ENCODE data around the gene AFF4.
A peak's percentile ranks its signal among the peaks of the same experiment; 100 is the strongest.
"Not testable (repeated sequence)": the region's sequence is repeated elsewhere in the genome, so short reads cannot be mapped to it uniquely, and the experiment has no call there.

Gene AFF4

GRCh38 chr5:132952829-132953228 lies 10.6 kb downstream of the AFF4 start:
- no peak for DNase-seq

- no peak for DNase-seq
Measured at GRCh38 chr5:132951897-132952296, 11.5 kb downstream of the AFF4 start.

- peak; percentile 11 for DNase-seq
Measured at GRCh38 chr5:132949136-132949535, 14.3 kb downstream of the AFF4 start.

GRCh38 chr5:132947671-132948070 lies 15.8 kb downstream of the AFF4 start:
- DNase-seq: no peak

GRCh38 chr5:132945315-132945714 lies 18.1 kb downstream of the AFF4 start:
- not testable (repeated sequence) for DNase-seq

- DNase-seq: no peak
Measured at GRCh38 chr5:132943362-132944022, 19.9 kb downstream of the AFF4 start.

- DNase-seq: no peak
Measured at GRCh38 chr5:132941331-132941730, 22.1 kb downstream of the AFF4 start.

- DNase-seq: no peak
Measured at GRCh38 chr5:132928062-132928407, 35.4 kb downstream of the AFF4 start.

GRCh38 chr5:132927355-132928061 lies 35.9 kb downstream of the AFF4 start:
- DNase-seq: no peak

GRCh38 chr5:132926437-132926836 lies 37.0 kb downstream of the AFF4 start:
- no peak for DNase-seq

- no peak for DNase-seq
Measured at GRCh38 chr5:132916086-132916485, 47.3 kb downstream of the AFF4 start.

GRCh38 chr5:132915681-132916080 lies 47.8 kb downstream of the AFF4 start:
- no peak for DNase-seq

GRCh38 chr5:132909702-132910101 lies 53.7 kb downstream of the AFF4 start:
- DNase-seq: no peak

GRCh38 chr5:132907161-132907560 lies 56.3 kb downstream of the AFF4 start:
- peak; percentile 70 for DNase-seq

GRCh38 chr5:132905938-132906337 lies 57.5 kb downstream of the AFF4 start:
- peak; percentile 33 for DNase-seq

- DNase-seq: no peak
Measured at GRCh38 chr5:132901730-132902129, 61.7 kb downstream of the AFF4 start.

GRCh38 chr5:132901036-132901435 lies 62.4 kb downstream of the AFF4 start:
- DNase-seq: peak; percentile 13

GRCh38 chr5:132898094-132898493 lies 65.3 kb downstream of the AFF4 start:
- no peak for DNase-seq

GRCh38 chr5:132896685-132897084 lies 66.7 kb downstream of the AFF4 start:
- no peak for DNase-seq

- no peak for DNase-seq
Measured at GRCh38 chr5:132895719-132896305, 67.6 kb downstream of the AFF4 start.

- no peak for DNase-seq
Measured at GRCh38 chr5:132890817-132891216, 72.6 kb downstream of the AFF4 start.

GRCh38 chr5:132889501-132889900 lies 73.9 kb downstream of the AFF4 start:
- no peak for DNase-seq

- DNase-seq: no peak
Measured at GRCh38 chr5:132887283-132887682, 76.2 kb downstream of the AFF4 start.

- DNase-seq: no peak
Measured at GRCh38 chr5:132886064-132886823, 77.2 kb downstream of the AFF4 start.

Data from NCI-H69 (cell line).